ENCODE measurements around the gene UBR4.

DNA sequence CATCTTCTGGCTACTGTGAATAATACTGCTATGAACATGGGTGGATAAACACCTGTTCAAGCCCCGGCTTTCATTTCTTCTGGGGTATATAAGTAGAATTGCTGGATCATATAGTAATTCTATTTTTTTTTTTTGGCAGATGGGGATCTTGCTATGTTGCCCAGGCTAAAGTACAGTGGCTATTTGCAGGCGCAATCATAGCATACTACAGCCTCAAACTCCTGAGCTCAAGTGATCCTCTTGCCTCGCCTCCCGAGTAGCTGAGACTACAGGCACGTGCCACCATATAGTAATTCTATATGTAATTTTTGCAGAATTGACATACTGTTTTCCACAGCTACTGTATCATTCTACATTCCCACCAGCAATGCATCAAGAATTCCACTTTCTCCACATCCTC lies 27.8 kb downstream of the UBR4 start:
- TF ChIP-seq SNAI2 (CRISPR knock-in tag; IDR thresholded peaks at IDR 0.05) (no peak), ZNF70 (CRISPR knock-in tag; IDR thresholded peaks at IDR 0.05) (no peak), ARNTL (CRISPR knock-in tag; IDR thresholded peaks at IDR 0.05; ENCODE audit: borderline replicate concordance, low read depth) (no peak), CREB5 (CRISPR knock-in tag; IDR thresholded peaks at IDR 0.05; ENCODE audit: low read depth) (no peak), ESRRG (CRISPR knock-in tag; IDR thresholded peaks at IDR 0.05) (no peak), PATZ1 (CRISPR knock-in tag; IDR thresholded peaks at IDR 0.05; ENCODE audit: borderline replicate concordance) (no peak), GLIS3 (CRISPR knock-in tag; IDR thresholded peaks at IDR 0.05) (no peak), ZFP3 (CRISPR knock-in tag; IDR thresholded peaks at IDR 0.05) (no peak), ZFP30 (CRISPR knock-in tag; IDR thresholded peaks at IDR 0.05) (no peak), TSHZ2 (CRISPR knock-in tag; IDR thresholded peaks at IDR 0.05) (no peak), TOX (CRISPR knock-in tag; IDR thresholded peaks at IDR 0.05; ENCODE audit: borderline replicate concordance) (no peak), PPARA (CRISPR knock-in tag; IDR thresholded peaks at IDR 0.05; ENCODE audit: borderline replicate concordance) (no peak), OSR1 (CRISPR knock-in tag; IDR thresholded peaks at IDR 0.05) (no peak)
